ENCODE measurements around the gene POU5F1.
"Not testable (repeated sequence)": the region's sequence is repeated elsewhere in the genome, so short reads cannot be mapped to it uniquely, and the experiment has no call there.

Gene POU5F1

DNA sequence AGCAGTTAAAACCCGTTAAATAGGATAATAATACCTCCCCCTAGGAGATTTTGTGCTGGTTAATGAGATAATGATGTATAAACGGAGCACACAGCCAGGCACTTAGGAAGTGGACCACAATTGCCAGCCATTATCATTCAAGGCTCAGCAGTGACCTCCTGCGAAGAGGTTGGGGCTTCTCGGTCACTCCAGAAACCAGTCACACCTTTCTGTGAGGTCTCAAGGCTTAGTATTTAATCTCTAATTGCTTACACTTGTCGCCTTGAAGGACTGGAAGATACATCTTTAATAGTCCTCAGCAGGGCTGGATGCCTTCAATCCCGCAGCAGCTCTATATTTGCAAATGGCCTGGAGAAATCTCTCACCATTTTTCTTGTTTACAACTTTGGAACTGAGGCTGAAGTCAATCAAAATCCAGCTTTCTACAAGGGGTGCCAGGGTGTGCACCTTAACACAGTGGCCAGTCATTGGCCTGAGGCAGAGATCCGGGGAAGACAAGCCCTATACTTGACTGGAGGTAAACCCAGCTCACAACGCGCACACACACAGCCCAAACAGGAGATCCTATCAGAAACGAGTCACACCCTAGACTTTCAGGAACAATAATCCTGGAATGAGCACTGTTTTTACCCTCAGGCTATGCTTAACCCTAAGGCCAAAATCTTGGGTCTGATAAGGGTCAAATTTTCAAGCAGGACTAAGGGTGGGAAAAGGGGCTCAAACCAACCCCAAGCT lies 1.2 kb downstream of the POU5F1 start:
- in situ Hi-C loops (cut with HindIII; ENCODE audit: low pct_unique_long_range_greater_than_20kb, low sequenced_read_pairs): no loop called here
- no peak for TF ChIP-seq JUND (IDR thresholded peaks at IDR 0.05; ENCODE audit: low read depth)
- DNase-seq (ENCODE audit: low read depth in 1 of 2, low spot score in 1 of 2): peak; percentile 45 to 53

GRCh38 chr6:31168606-31169005 lies 1.9 kb downstream of the POU5F1 start:
- in situ Hi-C loops (cut with HindIII; ENCODE audit: low pct_unique_long_range_greater_than_20kb, low sequenced_read_pairs): no loop called here
- no peak for TF ChIP-seq JUND (IDR thresholded peaks at IDR 0.05; ENCODE audit: low read depth)
- DNase-seq (ENCODE audit: low read depth in 1 of 2, low spot score in 1 of 2): no peak

GRCh38 chr6:31165986-31166385 lies 4.5 kb downstream of the POU5F1 start:
- TF ChIP-seq JUND (IDR thresholded peaks at IDR 0.05; ENCODE audit: low read depth): no peak
- no peak for DNase-seq (ENCODE audit: low read depth in 1 of 2, low spot score in 1 of 2)
- in situ Hi-C loops (cut with HindIII; ENCODE audit: low pct_unique_long_range_greater_than_20kb, low sequenced_read_pairs): no loop called here

DNA sequence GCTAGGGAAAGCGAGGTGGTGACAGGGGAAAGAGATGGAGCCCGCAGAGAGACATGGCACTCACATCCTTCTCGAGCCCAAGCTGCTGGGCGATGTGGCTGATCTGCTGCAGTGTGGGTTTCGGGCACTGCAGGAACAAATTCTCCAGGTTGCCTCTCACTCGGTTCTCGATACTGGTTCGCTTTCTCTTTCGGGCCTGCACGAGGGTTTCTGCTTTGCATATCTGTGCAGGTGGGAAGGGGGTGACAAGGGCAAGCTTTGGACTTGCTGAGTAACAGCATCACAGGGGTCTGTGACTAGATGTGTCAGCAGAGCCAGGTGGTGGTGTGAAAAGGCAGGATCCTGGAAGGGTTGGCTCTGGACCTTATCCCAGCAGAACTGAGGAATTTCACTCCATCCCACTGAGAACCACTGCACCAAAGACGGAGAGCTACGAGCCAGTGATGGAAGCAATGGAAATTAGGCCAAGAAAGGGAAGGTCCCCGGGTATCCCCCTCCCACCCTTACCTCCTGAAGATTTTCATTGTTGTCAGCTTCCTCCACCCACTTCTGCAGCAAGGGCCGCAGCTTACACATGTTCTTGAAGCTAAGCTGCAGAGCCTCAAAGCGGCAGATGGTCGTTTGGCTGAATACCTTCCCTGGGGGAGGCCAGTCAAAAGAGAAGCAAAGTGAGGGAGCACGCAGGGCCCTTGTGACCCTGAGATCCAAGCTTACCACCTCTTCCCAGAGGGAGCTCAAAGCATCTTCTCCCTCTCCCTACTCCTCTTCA lies 5.2 kb downstream of the POU5F1 start:
- in situ Hi-C loops (cut with HindIII; ENCODE audit: low pct_unique_long_range_greater_than_20kb, low sequenced_read_pairs); DNase-seq (ENCODE audit: low read depth in 1 of 2, low spot score in 1 of 2): not testable (repeated sequence)

- DNase-seq (ENCODE audit: low read depth in 1 of 2, low spot score in 1 of 2); in situ Hi-C loops (cut with HindIII; ENCODE audit: low pct_unique_long_range_greater_than_20kb, low sequenced_read_pairs): not testable (repeated sequence)
Observed at GRCh38 chr6:31164475-31165063, 5.9 kb downstream of the POU5F1 start.

DNA sequence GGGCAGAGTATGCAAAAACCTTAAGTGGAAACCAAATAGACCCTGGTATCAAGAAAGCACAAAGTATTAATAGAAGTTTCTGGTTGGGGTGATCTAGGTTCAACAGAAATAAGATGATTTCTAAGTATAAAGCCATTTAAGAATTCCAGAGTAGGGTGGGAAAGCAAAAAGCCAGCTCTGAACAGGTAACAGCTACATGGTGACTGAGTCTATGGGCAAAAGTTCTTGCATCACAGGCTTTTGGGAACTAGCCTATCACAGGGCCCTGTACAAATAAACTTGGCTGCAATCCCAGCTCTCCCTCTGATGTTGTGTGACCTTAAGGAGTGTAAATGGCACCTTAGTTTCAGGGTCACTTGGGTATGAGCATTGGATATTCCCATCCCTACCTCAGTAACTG lies 6.6 kb downstream of the POU5F1 start:
- no peak for TF ChIP-seq JUND (IDR thresholded peaks at IDR 0.05; ENCODE audit: low read depth)
- in situ Hi-C loops (cut with HindIII; ENCODE audit: low pct_unique_long_range_greater_than_20kb, low sequenced_read_pairs): no loop called here
- DNase-seq (ENCODE audit: low read depth in 1 of 2, low spot score in 1 of 2): no peak

DNA sequence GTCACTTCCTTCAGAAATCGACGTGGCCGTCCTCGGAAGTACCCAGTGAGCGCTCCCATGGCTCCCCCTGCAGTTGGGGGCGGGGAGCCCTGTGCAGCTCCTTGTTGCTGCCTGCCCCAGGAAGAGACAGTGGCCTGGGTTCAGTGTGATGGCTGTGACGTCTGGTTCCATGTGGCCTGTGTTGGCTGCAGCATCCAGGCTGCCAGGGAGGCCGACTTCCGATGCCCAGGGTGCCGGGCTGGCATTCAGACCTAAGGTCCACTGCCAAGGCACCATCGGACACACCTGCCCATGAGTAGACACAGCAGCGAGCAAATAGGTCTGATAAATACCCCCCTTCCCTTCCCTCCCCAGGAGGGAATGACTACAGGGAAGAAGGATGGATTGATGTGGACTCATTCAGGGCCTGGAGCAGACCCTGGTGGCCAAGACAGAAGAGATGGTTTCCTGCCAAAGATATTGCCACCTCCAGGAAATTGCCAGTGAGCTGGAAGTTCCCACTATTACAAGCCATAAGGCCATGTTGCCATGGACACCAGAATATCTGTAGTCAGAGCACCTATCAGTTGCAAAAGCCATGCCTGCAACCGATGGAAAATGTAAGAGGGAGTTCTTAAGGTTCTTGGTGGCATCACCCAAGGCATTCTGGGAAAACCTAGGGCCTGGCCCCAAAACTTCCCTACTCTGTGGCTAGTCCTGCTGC lies 7.9 kb downstream of the POU5F1 start:
- TF ChIP-seq JUND (IDR thresholded peaks at IDR 0.05; ENCODE audit: low read depth): no peak
- in situ Hi-C loops (cut with HindIII; ENCODE audit: low pct_unique_long_range_greater_than_20kb, low sequenced_read_pairs): no loop called here

GRCh38 chr6:31161216-31162126 lies 9.0 kb downstream of the POU5F1 start:
- no peak for DNase-seq (ENCODE audit: low read depth in 1 of 2, low spot score in 1 of 2)
- no peak for TF ChIP-seq JUND (IDR thresholded peaks at IDR 0.05; ENCODE audit: low read depth)
- in situ Hi-C loops (cut with HindIII; ENCODE audit: low pct_unique_long_range_greater_than_20kb, low sequenced_read_pairs): no loop called here

More for the DNA sequence above, 7.9 kb downstream of the POU5F1 start:
- no peak for DNase-seq (ENCODE audit: low read depth in 1 of 2, low spot score in 1 of 2)

DNA sequence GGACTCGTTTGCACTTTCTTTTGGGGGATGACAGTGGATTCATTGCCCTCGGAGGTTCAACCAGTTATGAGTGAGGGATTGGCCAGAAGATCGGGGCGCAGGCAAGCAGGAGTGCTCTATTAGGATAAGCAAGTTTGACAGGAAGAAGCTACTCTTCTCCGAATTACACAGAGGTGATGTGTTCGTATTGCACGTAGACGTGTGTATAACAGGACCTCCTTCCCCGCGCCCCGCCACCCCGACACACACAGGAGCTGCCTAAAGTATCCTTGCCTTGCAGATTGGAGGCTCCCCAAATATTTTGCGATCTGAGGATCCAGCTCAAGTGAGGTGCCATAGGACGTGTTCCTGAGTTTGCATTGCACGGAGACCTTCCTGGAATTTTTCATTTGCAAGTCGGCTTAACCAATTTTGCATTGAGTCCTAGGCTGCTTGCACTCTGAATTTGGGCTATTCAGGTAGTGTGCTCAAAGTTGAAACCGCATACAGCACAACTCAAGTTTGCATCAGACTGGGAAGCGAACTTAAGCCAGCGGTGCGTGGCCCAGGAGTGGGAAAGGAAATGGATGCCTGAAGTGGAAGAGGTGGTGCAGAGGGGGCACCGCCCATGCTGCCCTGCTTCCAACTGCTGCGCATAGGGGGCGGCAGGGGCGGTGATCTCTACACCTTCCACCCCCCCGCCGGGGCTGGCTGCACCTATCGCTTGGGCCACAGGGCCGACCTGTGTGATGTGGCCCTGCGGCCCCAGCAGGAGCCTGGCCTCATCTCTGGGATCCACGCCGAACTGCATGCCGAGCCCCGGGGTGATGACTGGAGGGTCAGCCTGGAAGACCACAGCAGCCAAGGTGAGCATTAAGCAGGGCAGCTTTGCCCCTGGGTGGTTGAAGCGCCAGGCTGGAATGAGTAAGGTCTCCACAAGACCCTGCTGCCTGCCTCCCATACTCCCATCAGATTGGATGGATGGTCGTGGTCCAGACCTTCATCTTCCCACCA lies 11.3 kb downstream of the POU5F1 start:
- no peak for TF ChIP-seq JUND (IDR thresholded peaks at IDR 0.05; ENCODE audit: low read depth)
- DNase-seq (ENCODE audit: low read depth in 1 of 2, low spot score in 1 of 2): peak; percentile 42 to 43

DNA sequence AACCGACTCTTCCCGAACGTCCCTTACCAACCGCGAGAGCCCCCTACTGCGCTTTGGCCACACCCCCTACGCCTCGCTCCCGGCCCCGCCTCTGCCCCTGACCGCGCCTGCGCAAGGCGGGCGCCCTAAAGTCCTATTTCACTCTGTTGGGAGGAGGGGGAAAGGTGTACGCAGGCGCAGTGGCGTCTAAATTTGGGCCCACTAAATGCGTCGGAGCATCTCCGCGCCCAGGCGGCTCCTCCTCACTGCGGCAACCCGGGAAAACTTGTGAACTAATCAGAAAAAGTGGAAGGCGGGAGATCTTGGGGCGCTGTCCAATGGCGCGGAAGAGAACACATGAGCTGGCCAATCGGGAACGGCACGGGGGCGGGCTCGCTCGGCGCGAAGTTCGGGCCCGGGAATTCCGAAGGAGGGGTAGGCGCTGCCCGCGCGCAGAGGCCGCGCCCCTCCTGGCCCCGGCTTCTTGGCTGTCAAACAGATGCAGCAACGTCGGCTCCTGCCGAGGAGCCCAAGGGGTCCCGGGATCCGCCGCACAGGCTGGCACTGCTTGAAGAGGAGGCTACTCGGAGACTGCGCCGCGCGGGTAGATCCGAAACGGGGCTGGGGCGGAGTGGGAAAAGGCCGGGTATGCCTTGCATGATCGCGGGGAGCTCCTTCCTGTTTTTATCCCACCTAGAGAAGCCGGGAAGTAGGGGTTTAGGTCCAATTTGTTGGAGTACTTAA lies 12.2 kb downstream of the POU5F1 start, which contains the start of gene TCF19:
TCF19 (plus strand) TSS at position 450 of the 723 bp plus-strand sequence. CDS start 881 bp downstream, outside the sequence.
- in situ Hi-C loops (cut with HindIII; ENCODE audit: low pct_unique_long_range_greater_than_20kb, low sequenced_read_pairs): no loop called here
- TF ChIP-seq JUND (IDR thresholded peaks at IDR 0.05; ENCODE audit: low read depth): no peak
- peak; percentile 97 to 99 for DNase-seq (ENCODE audit: low read depth in 1 of 2, low spot score in 1 of 2)

More for the DNA sequence above, 11.3 kb downstream of the POU5F1 start:
- in situ Hi-C loops (cut with HindIII; ENCODE audit: low pct_unique_long_range_greater_than_20kb, low sequenced_read_pairs): no loop called here
